ENCODE data around the gene ZNF366.

DNA sequence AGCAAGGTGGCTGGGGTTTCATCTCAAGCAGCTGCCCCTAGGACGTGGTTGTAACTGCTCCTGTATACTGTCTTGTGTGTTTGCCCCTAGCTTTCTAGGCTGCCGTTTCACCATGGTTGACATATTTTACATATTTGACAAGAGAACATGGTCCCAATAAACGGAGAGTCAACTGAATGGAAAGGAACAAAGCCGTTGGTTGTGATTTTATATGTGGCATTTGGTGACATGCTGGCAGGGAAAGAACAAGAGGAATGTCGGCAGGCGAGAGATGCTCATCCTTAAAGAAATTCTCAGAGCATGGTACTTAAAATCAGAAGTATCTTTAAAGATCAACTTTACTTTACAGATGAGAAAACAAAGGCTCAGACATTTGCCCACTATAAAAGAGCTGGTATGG, 11.8 kb downstream of the ZNF366 start:
- TF ChIP-seq, protein P1, sequence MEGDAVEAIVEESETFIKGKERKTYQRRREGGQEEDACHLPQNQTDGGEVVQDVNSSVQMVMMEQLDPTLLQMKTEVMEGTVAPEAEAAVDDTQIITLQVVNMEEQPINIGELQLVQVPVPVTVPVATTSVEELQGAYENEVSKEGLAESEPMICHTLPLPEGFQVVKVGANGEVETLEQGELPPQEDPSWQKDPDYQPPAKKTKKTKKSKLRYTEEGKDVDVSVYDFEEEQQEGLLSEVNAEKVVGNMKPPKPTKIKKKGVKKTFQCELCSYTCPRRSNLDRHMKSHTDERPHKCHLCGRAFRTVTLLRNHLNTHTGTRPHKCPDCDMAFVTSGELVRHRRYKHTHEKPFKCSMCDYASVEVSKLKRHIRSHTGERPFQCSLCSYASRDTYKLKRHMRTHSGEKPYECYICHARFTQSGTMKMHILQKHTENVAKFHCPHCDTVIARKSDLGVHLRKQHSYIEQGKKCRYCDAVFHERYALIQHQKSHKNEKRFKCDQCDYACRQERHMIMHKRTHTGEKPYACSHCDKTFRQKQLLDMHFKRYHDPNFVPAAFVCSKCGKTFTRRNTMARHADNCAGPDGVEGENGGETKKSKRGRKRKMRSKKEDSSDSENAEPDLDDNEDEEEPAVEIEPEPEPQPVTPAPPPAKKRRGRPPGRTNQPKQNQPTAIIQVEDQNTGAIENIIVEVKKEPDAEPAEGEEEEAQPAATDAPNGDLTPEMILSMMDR (IDR thresholded peaks at IDR 0.05), result no peak
- TF ChIP-seq POLR2A (IDR thresholded peaks at IDR 0.05), result no peak
